GM23248 (cell line): ENCODE results near the gene COP1.

Experiments
- EZH2 ChIP-seq: fragments of 200-600 bp; sonication (generic); IDR thresholded peaks from 2 replicates; pipeline ENCODE4 v1.6.1; 2018; ENCODE audit warnings: antibody characterized with exemption, mild to moderate bottlenecking; ENCODE audit not compliant: insufficient read depth, poor library complexity, severe bottlenecking
- EZH2phosphoT487 ChIP-seq: fragments of 200-600 bp; sonication (generic); IDR thresholded peaks from 2 replicates; pipeline ENCODE4 v1.6.1; 2018; ENCODE audit warnings: antibody characterized with exemption, moderate library complexity, mild to moderate bottlenecking, low read depth; ENCODE audit not compliant: insufficient read depth

DNA sequence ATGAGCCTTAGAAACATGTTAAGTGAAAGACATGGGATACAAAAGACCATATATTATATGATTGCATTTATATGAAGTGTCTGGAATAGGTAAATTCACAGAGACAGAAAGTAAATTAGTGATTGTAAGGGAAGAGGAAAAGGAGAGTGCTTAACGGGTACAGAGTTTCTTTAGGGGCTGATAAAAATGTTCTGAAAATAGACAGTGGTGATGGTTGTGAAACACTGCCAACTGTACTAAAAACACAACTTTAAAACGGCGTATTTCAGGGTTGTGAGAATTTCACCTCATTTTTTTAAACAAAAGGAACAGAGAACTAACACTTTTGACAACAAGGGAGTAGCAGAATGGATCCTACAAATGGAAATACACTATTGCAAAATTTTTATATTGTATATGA, 13.4 kb downstream of the COP1 start:
- TF ChIP-seq EZH2 (no peak), EZH2phosphoT487 (no peak)
